NCI-H146 (cell line): ENCODE results near the gene SLC18A2.
"Not testable (repeated sequence)": the region's sequence is repeated elsewhere in the genome, so short reads cannot be mapped to it uniquely, and the experiment has no call there.

ENCODE experiments used
- DNase-seq: peaks from one replicate; lab custom pipeline; 2025; lab: John Stamatoyannopoulos, UW

SLC18A2 gene

GRCh38 chr10:117240621-117241529, at the start of gene SLC18A2:
Gene SLC18A2, plus strand, starts transcription at chr10:117241114. Its CDS starts 580 bp downstream, at chr10:117241694.
- DNase-seq = peak; percentile 61

GRCh38 chr10:117197189-117197588, 43.7 kb upstream of the SLC18A2 start, which contains the start of gene KCNK18:
Gene KCNK18, plus strand, starts transcription at chr10:117197489. Its CDS starts 0 bp downstream, at chr10:117197489.
- DNase-seq = no peak

GRCh38 chr10:117198088-117198487, 42.8 kb upstream of the SLC18A2 start:
- DNase-seq = no peak

GRCh38 chr10:117201826-117202225, 39.1 kb upstream of the SLC18A2 start:
- no peak for DNase-seq

GRCh38 chr10:117204316-117204715, 36.6 kb upstream of the SLC18A2 start:
- no peak for DNase-seq

GRCh38 chr10:117212176-117212575, 28.7 kb upstream of the SLC18A2 start:
- DNase-seq = no peak

- DNase-seq = no peak
Observed at GRCh38 chr10:117214401-117214800, 26.5 kb upstream of the SLC18A2 start.

- DNase-seq = no peak
Observed at GRCh38 chr10:117215079-117215478, 25.8 kb upstream of the SLC18A2 start.

GRCh38 chr10:117216028-117216427, 24.9 kb upstream of the SLC18A2 start:
- DNase-seq = no peak

GRCh38 chr10:117216611-117217195, 24.2 kb upstream of the SLC18A2 start:
- DNase-seq = peak; percentile 75

GRCh38 chr10:117217196-117217761, 23.6 kb upstream of the SLC18A2 start:
- peak; percentile 66 for DNase-seq

GRCh38 chr10:117218654-117219053, 22.3 kb upstream of the SLC18A2 start:
- no peak for DNase-seq

GRCh38 chr10:117221156-117221711, 19.7 kb upstream of the SLC18A2 start:
- DNase-seq = peak; percentile 90

GRCh38 chr10:117222552-117222951, 18.4 kb upstream of the SLC18A2 start:
- DNase-seq = no peak

- peak; percentile 23 for DNase-seq
Observed at GRCh38 chr10:117222976-117223692, 17.8 kb upstream of the SLC18A2 start.

- DNase-seq = no peak
Observed at GRCh38 chr10:117223693-117224430, 17.1 kb upstream of the SLC18A2 start.

- no peak for DNase-seq
Observed at GRCh38 chr10:117224881-117225280, 16.0 kb upstream of the SLC18A2 start.

GRCh38 chr10:117226813-117227451, 14.0 kb upstream of the SLC18A2 start:
- DNase-seq = peak; percentile 84

GRCh38 chr10:117228210-117228609, 12.7 kb upstream of the SLC18A2 start:
- DNase-seq = no peak

- DNase-seq = not testable (repeated sequence)
Observed at GRCh38 chr10:117230107-117230506, 10.8 kb upstream of the SLC18A2 start.
